Measurements from ENCODE around the gene SLC6A20.

SLC6A20 gene

DNA sequence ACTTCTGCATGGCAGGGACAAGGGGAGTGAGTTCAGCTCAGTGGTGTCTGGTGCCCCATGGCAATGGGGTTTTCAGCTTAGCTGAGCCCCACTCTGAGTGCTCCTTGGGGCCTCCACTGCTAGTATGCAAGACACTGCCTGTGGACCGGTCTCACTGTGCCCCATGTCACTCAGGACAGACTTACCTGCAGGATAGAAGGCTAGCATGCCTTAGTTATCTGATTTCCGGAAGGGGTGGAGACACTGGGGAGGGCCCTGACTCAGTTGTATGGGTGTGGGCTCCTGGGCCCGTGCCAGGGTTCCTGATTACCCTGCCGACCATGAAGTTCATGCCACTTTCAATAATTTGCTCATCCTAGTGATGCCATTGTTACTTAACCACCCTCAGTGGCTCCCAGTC lies 4.3 kb upstream of the SLC6A20 start:
- no peak for DNase-seq

DNA sequence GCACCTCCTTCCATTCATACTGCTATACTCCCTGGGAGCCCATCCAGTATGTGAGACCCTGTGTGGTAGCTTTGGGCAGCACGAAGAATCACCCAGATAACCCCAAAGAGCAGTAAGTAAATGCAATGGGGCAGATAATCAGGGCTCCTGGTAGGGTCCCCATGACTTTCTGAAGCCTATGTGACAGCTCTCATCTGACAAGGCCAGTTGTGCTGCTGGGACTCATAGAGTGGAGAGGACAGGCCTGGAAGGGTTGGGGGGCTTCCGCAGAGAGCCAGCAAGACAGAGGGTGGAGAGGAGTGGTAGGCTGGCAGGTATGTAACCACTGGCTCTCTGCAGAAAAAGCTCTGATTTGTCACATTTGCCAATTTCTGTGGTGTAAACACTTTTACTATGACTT lies 3.2 kb upstream of the SLC6A20 start:
- DNase-seq: no peak

DNA sequence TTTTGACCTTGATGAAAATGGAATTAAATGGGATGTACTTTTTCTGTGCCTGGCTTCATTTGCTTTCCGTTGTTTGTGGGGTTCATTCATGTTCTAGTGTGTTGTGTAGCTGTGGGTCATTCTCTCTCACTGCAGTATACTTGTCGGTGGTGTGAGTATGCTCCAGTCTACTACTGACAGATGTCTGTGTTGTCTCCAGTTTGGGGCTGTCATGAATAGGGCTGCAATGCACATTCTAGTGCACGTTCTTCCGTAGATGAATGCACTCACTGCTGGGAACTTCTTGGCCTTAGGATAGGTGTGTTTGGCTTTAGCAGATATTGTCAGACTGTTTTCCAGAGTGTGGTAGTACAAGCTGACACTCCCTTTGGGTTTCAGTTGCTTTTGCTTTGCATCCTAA lies 1.7 kb upstream of the SLC6A20 start:
- DNase-seq: no peak

DNA sequence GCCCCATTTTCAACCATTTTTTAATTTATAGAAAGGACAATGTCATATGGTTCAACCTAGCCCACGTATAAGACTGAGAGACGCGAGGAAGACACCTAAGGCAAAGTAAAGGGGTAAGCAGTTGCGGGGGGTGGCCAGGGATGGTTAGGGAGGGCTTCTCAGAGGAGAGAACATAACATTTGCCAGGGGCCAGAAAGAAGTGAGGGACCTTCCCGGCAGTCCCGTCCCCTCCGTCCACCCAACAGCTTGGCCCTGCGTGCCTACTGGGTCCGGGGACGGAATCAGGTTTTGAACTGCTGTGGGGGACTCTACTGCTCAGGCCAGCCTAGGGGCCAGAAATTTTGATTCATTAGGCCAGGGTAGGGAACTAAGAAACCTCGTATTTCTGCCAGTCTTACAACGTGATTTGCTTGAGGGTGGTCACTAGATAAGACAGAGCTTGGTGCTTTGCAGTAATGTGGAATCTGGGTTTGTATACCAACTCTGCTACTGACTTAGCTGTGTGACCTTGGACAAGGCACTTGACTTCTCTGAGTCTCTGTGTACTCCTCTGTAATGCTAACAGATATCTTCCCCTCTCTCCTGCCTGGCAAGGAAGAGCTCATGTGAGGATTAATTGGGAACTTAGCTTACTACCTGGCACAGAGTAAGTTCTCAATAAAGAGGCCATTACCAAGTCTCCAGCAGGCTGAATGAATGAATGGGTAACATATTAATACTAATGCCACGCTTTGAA lies 734 bp upstream of the SLC6A20 start:
- DNase-seq: no peak

DNA sequence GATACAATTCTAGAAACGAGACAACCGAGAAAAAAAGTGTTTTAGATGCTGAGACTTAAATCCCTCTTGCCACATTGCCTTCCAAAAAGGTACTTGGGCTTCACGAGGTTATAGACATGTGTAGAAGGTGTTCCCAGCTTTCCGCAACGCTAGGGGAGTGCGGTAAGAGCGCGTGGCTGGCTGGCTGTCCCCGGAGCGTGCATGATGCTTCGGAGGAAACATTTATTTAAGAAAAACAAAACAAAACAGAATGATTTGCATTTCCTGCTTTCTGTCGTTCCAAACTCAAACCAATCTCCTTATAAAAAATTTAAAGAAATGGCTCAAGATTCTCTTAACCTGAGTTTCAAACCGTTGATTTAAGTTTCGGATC lies 841 bp downstream of the SLC6A20 start:
- no peak for DNase-seq

DNA sequence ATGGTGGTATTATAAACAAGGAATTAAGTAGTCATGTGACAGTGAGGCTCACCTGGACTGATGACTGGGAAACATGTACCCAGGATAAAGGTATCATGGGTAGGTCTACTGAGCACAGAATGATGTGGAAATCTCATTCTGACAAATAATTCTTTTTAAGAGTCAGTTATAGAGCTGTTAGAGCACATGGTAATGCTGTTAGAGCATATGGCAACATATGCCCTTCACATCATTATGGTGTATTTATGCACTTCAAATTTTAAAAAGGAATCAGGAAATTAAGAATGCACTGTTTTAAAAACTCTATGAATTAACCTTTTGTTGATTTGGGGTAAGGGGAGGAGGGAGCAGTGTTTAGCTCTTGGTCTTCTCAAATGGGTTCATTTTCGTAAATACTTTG lies 1.7 kb downstream of the SLC6A20 start:
- no peak for DNase-seq

DNA sequence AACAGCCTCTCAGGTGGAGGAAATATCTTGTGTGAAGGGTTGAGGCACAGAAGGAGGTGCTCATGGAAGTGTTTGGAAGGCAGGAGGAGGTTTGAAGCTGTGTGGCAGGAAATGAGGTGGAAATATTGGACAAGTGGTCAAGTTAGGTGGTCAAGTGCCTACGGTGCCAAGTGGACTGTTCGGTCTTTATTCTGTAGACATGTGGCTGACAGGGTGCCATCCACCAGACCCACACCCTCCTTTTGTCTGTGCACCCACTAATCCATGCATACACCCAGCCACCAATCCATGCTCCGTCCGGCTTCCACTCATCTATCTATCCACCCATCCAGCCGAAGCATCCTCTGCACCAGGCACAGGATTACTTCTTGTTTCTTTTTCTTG lies 2.2 kb downstream of the SLC6A20 start:
- DNase-seq: no peak

DNA sequence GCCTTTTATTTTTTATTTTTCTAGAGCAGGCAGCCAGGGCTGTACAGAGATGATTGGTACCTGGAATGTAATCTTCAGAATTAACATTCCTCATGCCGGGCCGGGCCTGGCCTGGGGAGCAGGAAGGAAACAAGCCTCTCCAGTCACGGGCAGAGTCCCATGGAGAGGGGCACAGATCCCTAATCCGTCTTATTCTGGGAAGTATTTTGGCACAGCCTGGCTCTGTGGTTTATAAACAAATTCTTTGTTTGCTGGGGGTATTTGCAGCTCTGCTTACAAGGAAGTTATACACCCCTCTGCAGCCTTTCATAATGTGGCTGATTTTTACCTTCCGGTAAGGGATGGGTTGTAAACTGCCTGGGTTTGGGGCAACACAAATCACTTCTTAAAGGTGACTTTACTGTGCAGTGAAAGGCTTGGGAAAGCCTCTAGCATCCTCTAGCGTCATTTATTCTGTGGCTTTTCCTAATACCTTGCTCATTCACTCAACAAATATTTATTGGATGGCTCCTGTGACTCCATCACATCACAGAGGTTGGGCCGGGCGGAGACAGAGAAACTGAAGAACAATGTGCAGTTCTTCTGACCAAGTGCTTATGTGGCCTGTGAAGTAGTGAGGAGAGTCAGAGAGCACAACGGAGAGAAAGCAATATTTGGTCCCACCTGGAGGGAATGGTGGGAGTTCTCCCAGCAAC lies 2.7 kb downstream of the SLC6A20 start:
- no peak for DNase-seq

DNA sequence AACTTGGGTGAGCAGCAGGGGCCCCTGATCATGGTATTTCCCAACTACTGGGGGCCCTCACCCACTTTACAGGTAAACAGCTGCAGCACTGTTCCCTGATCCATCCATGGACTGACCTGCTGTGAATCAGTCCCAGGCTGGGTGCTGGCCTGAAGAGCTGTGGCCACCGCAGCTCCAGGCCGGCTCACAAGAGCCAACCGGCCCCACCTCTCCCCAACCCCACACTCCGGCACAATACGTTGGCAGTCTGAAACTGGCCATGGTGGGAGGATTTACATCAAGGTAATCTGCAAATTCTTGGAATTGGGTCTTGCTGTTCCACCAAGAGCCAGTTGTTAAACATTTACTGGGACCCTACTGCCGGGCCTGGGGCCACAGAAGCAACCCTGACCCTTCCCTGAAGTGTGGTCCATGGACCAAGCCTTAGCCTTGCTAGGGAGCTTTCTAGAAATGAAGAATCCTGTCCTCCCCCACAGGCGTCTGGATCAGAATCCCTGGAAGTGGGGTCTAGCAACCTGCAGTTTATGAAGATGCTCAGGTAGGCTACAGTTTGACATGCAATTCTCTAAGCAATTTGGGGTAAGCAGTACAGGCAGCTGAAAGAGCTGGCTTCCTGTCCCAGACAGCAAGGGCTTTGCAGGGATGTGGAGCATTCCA lies 3.7 kb downstream of the SLC6A20 start:
- no peak for DNase-seq

DNA sequence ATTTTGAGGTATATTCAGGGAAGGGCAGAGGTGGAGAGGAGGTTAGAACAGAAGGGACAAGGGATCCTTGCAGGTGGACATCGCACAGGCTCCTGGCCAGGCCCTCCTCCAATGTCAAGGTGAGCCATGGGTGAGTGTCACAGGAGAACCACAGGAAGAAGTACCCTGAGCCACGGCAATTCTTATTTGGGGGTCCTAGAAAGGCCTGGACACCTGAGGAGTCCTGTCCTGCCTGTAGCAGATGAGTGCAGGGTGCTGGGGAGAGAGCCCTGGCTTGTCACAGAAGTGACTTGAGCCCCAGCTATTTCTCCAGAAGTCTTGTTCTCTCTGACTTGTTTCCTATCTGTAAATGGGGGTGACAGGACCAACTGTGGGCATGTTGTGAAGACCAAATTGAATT lies 4.3 kb downstream of the SLC6A20 start:
- DNase-seq: no peak

DNA sequence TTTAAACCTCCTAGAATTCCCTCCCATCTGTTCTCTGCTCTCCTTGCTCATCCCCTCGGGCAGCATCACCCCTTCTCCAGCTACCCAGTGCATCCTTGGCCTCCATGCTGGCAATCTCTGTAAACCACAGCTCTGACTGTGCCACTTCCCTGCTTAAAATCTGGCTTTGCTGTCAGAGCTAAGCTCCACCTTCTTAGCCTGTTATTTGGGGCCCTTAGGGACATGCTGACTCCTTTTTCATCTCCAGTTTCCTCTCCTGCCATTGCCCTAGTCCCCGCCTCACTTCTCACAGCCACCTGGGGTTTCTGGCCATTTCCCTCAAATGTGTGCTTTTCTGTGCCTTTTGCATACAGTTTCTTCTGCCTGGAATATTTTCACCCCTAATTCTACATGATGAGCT lies 5.7 kb downstream of the SLC6A20 start:
- no peak for DNase-seq

DNA sequence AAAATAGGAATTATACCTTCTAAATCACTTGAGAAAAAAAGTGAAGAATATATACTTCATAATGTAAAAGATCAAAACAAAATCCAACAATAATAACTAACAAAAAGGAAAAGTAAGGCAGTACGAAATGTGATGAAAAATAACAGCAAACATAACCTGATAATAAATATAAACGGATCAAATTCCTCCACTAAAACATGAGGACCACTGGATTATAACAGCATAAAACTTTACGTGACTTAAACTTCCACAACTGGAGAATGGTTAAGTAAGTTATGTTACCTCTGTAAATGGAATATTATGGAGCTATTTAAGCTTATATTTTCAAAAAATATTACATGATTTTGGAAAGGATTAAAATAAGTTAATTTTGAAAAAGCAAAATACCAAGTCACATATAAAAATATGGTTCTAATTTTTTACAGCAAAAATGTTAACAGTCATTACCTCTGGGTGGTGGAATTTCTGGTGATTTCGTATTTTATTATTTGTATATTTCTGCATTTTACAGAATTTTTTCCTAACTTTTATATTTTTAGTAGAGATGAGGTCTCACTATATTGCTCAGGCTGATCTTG lies 7.0 kb downstream of the SLC6A20 start:
- DNase-seq: no peak

DNA sequence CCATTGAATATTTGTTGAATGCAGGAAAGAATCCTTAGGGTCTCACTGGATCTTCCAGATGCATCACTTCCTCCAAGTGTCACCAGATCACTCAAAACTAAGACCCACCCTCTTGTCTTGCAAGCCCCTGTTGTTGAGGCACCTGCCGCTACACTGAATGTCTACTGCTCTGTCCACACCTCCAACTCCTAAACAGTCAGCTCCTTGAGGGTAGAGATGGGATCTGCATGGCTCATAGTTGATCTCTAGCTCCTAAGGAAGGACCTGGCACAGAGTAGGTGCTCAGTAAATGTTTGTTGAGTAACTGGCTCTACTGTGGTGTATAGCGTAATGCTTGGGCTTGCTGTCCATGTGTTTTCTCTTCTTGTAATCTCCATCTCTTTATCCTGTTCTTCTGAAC lies 8.8 kb downstream of the SLC6A20 start:
- no peak for DNase-seq

DNA sequence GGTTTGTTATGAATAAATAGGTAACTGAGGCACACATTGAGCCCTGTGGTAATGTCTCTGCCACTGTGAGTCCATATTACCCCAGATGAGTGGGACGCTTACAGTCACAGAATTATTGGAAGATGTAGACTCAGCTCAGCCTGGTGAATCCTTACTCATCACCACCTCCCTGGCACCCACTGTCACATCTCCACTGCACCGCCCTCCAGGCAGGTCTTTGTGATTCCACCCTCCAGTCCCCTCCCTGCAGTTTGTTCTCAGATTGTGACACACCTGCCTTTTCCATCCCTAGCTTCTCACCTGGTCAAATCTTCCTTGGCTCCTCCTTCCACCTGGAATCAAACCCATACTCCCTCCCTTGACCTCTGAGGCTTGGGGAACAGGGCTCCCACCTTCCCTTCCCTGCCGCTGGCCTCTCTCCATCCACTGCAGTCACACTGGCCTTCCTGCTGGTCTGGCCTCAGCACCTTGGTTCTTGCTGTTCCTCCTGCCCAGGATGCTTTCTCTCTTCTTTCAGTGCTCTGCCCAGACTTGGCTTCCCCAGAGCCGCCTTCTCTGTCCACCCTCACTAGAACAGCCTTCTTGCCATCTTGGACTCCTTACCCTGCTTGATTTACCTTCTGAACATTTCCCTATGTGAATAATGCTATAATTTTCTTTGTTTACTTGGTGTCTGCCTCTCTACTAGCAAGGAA lies 9.4 kb downstream of the SLC6A20 start:
- DNase-seq: no peak

DNA sequence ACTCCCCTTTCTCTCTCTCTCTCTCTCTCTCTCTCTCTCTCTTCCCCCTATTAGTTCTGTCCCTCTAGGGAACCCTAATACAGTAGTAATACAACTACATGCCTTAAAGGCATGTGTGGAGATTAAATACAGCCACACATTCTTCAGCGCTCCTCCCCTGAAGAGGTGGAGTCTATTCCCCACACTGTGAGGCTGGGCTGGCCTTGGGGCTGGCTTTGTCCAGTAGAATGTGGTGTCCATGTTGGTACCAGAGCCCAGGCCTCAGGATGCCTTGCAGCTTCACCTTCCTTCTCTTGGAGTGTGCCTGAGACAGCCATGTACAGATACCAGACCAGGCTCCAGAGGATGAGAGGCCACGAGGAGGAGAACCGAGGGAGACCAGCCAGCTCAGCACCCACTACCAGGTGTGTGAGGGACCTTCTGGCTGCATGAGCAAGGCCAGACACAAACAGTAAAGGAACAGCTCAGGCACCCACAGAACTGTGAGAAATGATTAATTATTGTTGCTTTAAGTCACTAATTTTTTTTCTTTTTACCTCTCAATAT lies 10.7 kb downstream of the SLC6A20 start:
- no peak for DNase-seq

DNA sequence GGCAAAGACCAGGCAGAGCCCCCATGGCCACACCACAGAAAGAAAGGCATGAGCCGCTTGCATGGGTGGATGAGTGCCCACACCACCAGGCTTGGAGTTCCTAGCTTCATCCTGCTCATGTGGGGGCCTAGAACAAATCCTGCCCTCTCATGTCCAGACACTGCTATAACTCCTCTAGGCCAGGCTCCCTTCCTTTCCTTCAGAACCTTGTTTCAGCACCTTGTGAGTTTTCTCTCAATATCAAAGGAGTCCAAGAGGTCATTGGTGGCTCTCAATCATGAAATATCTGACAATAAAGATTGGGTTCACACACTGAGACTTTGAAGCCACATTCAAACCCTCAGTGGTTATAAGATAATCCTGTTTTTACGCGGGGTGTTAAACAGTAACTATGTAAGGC lies 12.7 kb downstream of the SLC6A20 start:
- no peak for DNase-seq

DNA sequence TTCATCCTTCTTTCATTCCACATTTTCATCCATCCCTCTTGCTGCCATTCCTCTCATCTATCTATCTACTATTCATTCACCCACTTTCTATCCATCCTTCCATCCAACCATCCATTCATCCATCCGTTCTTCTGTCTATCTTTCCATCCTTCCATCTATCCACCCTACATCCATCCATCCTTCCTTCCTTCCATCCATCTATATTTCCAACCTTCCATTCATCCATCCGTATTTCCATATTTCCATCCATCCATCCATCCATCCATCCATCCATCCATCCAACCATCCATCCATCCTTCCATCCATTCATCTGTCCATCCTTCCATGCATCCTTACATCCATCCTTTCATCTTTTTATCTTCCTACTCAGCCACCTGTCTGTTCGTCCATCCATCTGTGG lies 14.0 kb downstream of the SLC6A20 start:
- DNase-seq: no peak

DNA sequence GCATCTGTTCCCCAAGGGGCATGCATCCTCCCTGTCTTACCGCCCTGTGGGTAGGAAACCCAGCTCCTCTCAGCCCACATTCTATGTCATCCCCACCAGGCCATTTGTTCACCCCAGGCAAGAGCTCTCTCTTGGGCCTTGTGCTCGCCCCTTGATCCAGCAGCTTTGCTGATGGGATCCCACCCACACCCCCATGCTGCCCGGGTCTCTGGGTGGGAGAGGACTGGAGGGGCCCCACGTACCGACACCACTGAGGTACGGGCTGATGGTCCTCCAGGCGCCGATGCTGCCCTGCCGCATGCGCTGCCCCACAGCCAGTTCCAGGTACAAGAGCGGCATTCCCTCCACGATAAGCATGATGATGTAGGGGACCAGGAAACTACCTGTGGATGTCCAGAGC lies 14.5 kb downstream of the SLC6A20 start:
- DNase-seq: no peak

DNA sequence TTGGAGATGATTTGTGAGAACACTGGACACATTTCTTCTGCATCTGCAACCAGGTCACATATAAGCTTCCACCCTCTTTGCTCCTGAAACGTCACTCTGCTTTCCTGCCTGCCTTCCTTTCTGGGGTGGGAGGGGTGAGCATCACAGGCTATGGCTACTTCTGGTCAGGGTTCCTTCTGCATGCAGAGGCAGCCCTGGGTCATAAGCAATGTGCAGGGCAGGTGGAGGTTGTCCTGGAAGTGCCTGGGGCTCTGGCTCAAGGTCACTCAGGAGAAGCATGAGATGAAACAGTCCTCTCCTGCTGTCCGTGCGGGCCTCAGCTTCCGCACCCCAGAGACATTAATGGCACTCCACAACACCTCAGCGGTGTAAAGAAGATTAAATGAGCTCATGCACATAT lies 15.1 kb downstream of the SLC6A20 start:
- no peak for DNase-seq

DNA sequence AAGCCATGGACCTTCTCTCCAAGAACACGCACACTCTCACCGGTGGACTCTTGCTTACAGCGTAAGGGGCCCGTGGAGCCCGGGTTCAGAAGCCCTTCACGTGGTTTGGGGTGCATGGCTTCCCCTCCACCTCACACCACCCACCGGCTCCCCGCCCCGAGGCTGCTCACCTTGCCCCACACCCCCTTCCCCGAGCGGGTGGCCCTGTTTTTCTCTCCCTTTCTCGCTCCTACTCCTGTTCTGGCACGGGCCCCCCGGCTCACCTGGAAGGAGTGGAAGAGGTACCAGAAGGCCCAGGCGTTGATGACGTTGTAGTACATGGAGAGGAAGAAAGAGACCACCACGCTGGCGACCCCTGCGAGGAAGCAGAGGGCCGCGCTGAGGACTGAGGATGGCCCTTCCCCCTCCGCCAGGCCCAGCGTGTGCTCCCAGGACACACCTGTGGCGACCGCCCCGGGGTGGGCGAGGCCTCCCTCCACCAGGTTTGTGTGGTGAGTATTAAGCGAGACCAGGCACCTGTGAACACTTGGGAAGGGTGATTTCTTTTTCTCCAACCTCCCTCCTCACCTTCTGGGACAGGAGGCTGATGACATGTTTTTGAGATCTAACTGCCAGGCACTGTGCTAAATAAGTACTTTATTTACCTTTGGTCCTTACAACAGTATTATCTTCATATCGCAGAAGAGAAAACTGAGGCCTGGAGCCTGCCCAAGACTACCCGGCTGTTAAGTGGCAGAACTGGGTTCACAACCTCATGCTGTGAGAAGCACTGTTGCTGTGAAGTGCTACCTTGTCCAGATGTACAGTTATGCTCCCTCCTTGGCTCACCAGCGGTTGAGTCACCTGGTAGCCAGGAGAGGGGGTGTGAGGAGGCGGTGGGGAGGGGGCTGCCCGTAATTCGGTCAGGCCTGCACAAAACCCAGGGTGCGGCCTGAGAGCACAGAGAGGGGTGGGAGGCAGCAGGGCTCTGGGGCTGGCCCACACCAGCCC lies 16.3 kb downstream of the SLC6A20 start:
- no peak for DNase-seq

DNA sequence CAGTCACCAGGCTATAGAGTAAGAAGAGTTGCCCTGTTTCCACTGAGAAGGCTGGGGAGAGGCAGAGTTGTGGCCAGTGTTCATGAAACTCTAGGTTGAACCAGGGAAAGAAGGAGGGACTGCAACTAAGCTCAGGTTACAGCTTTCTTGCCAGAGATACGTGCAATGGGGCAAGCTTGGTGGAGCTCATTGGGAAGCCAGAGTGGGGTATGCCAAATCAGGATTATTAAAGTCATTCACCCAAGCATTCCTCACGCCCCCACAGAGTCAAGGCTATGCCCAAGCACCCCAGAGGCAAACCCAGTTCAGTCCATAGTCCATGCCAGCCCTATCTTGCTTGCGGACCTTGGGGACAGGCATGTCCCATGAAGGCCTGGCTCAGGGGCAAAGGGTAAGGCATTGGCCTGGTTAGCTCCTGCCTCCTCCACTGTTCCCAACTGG lies 17.6 kb downstream of the SLC6A20 start:
- DNase-seq: no peak
